K562 (cell line): Measurements from ENCODE around the gene MPDU1. TPM values are rescaled to one million over a fixed set of nuclear protein-coding genes. Genes with fewer than 3 reads are reported as not detected.

Experiments used
- CHD2 ChIP-seq: IDR thresholded peaks from 2 replicates; pipeline ENCODE4 v1.6.1; 2011; ENCODE audit warnings: low read depth, low read length
- CTBP1 ChIP-seq: fragments of 450-650 bp; IDR thresholded peaks from 2 replicates; pipeline ENCODE4 v1.6.1; 2016; ENCODE audit warnings: borderline replicate concordance
- ELF2 ChIP-seq: fragments of 250-450 bp; sonication (Bioruptor Pico); IDR thresholded peaks from 2 replicates; pipeline ENCODE4 v1.5.0; 2021; ENCODE audit warnings: mild to moderate bottlenecking
- FIP1L1 ChIP-seq: fragments of 200-400 bp; formaldehyde crosslinking; IDR thresholded peaks from 2 replicates; pipeline ENCODE4 v1.6.1; 2018; ENCODE audit warnings: mild to moderate bottlenecking, low read depth, low read length; ENCODE audit not compliant: poor library complexity, severe bottlenecking
- FOXO4 ChIP-seq: fragments of 450-650 bp; formaldehyde crosslinking; IDR thresholded peaks from 2 replicates; pipeline ENCODE4 v1.4.0; 2020; ENCODE audit warnings: mild to moderate bottlenecking, moderate library complexity
- GTF3C2 ChIP-seq: IDR thresholded peaks from 3 replicates; pipeline ENCODE4 v1.6.1; 2011; ENCODE audit warnings: borderline replicate concordance, mild to moderate bottlenecking, moderate library complexity; ENCODE audit not compliant: insufficient read length; ENCODE audit errors: extremely low read depth
- HNRNPUL1 ChIP-seq: fragments of 200-400 bp; formaldehyde crosslinking; IDR thresholded peaks from 2 replicates; pipeline ENCODE4 v1.6.1; 2017; ENCODE audit warnings: low read length
- JUND ChIP-seq, 2 experiments: IDR thresholded peaks; 2 replicates in 1 of 2; 3 replicates in 1 of 2; pipeline ENCODE4 v1.6.1; 2011; ENCODE audit warnings: borderline replicate concordance in 2 of 2, low read depth in 2 of 2, low read length in 2 of 2, improper control_type of control experiment in 1 of 2, missing biosample characterization in 1 of 2, missing genetic modification characterization in 1 of 2, missing genetic modification reagents in 1 of 2
- MYC ChIP-seq, 2 experiments: fragments of 250-450 bp in 1 of 2; sonication (Bioruptor Pico) in 1 of 2; IDR thresholded peaks; 2 replicates each; pipeline versions ENCODE4 v1.5.1 to v1.6.1; 2012 to 2021; ENCODE audit warnings: low read depth in 2 of 2, borderline replicate concordance in 1 of 2, improper control_type of control experiment in 1 of 2, low read length in 1 of 2, mild to moderate bottlenecking in 1 of 2, moderate library complexity in 1 of 2
- SMARCA4 ChIP-seq: fragments of 450-650 bp; IDR thresholded peaks from 2 replicates; pipeline ENCODE4 v1.6.1; 2016
- SREBF1 ChIP-seq: fragments of 150-350 bp; IDR thresholded peaks from 2 replicates; pipeline ENCODE4 v1.6.1; 2014; ENCODE audit warnings: antibody characterized with exemption, low read depth, low read length, borderline replicate concordance
- YY1 ChIP-seq, 3 experiments: IDR thresholded peaks; 2 replicates each; pipeline ENCODE4 v1.6.1; 2011; ENCODE audit warnings: low read length in 2 of 3, mild to moderate bottlenecking in 2 of 3, moderate library complexity in 2 of 3, borderline replicate concordance in 1 of 3, control low read depth in 1 of 3, low read depth in 1 of 3; ENCODE audit not compliant: insufficient read depth in 3 of 3, insufficient replicate concordance in 2 of 3, control insufficient read depth in 1 of 3, insufficient read length in 1 of 3; ENCODE audit errors: extremely low read depth in 1 of 3
- ZHX1 ChIP-seq: fragments of 150-350 bp; conservative IDR thresholded peaks from 2 replicates; pipeline ENCODE4 v1.6.1; 2014; ENCODE audit warnings: low read length
- ZNF140 ChIP-seq: fragments of 250-450 bp; sonication (Bioruptor Pico); IDR thresholded peaks from 2 replicates; pipeline ENCODE4 v1.8.0; 2021; ENCODE audit warnings: moderate library complexity, mild to moderate bottlenecking, inconsistent platforms
- ZNF143 ChIP-seq: sonication (generic); formaldehyde crosslinking; IDR thresholded peaks from 2 replicates; pipeline ENCODE4 v1.9.0; 2022; ENCODE audit warnings: mild to moderate bottlenecking, missing genetic modification reagents
- ZNF512 ChIP-seq: IDR thresholded peaks from 2 replicates; pipeline ENCODE4 v1.6.1; 2016; ENCODE audit warnings: missing genetic modification characterization, missing compliant biosample characterization
- polyA plus RNA-seq, 8 experiments: library from polyadenylated mRNA; depleted of rRNA in 4 of 8; stranded (reverse) in 5 of 8; unstranded in 3 of 8; fragments of >200 nt; fragmentation: Nextera tagmentation in 2 of 8; fragmentation: Illumina TruSeq in 1 of 8; extraction: Ambion mirVana in 2 of 8; extraction: Trizol in 1 of 8; gene quantifications; 2 replicates each; pipeline versions ENCODE4 v1.2.1 to v1.2.3, GENCODE V29; 2011 to 2014; ENCODE audit warnings: inconsistent platforms in 1 of 8, missing spikeins in 1 of 8
- total RNA-seq, 7 experiments: library from RNA; depleted of rRNA in 6 of 7; stranded (reverse); fragments of >200 nt in 6 of 7; fragmentation: Illumina TruSeq in 2 of 7; extraction: Trizol in 2 of 7; gene quantifications; 2 replicates each; pipeline versions ENCODE4 v1.2.1 to v1.2.3, GENCODE V29; 2011 to 2021; ENCODE audit warnings: low replicate concordance in 1 of 7

MPDU1 gene
- total and polyA plus RNA-seq, 9 of the 15 experiments (the other 6 are each of a cell fraction or from before 2014, with no cell fraction given) = 4.9 to 179 (median 77.1) TPM

GRCh38 chr17:7614425-7615264 is 31.0 kb downstream of the MPDU1 start, which contains the start of gene FXR2 (continued):
- TF ChIP-seq JUND (IDR thresholded peaks at IDR 0.05; ENCODE audit: borderline replicate concordance, low read depth, low read length) (0 out of 2 replicates have a peak, but pooled peaks have one; percentile 28), JUND (tag; IDR thresholded peaks at IDR 0.05; ENCODE audit: borderline replicate concordance, low read depth, low read length) (no peak), CTBP1 (0 out of 2 replicates have a peak, but pooled peaks have one; percentile 24), FIP1L1 (no peak), ZNF512 (no peak), CHD2 (0 out of 2 replicates have a peak, but pooled peaks have one; percentile 14), HNRNPUL1 (no peak), ELF2 (no peak), MYC (IDR thresholded peaks at IDR 0.05; ENCODE audit: low read depth, low read length) (0 out of 2 replicates have a peak, but pooled peaks have one; percentile 24), MYC (CRISPR knock-in tag; IDR thresholded peaks at IDR 0.05; ENCODE audit: borderline replicate concordance, low read depth) (no peak), ZHX1 (no peak), SREBF1 (no peak), ZNF143 (no peak), GTF3C2 (no peak), YY1 (IDR thresholded peaks at IDR 0.05; ENCODE audit: borderline replicate concordance in 1 of 3, control insufficient read depth in 1 of 3, extremely low read depth in 1 of 3, insufficient read depth in 3 of 3, insufficient read length in 1 of 3, insufficient replicate concordance in 2 of 3, low read depth in 1 of 3, low read length in 2 of 3) (peak in 1 of 3 experiments; percentile 36), ZNF140 (CRISPR knock-in tag) (no peak), FOXO4 (CRISPR knock-in tag) (no peak), SMARCA4 (no peak)
